HCT116 (cell line): ENCODE data around the gene SLC22A7. TPM values are rescaled to one million over a fixed set of nuclear protein-coding genes. Genes with fewer than 3 reads are reported as not detected.

Source experiments
- ATAC-seq: fragments of 200-7000 bp; cut with Tn5 transposase; 2 replicates; pipeline ENCODE4 v1.9.1; 2020; ENCODE audit warnings: mild to moderate bottlenecking, moderate library complexity
- BruUV-seq: library from RNA; stranded (reverse); fragments of 400-500 nt; replicated peaks from 2 replicates; lab custom pipeline; 2021; lab: Mats Ljungman, UMichigan
- CTCF ChIA-PET: fragments of 300-600 bp; sonication (Branson Sonifier 250); formaldehyde crosslinking; loops from one replicate; lab custom pipeline; 2021; ENCODE audit warnings: antibody characterized with exemption; lab: Charles Lee
- POLR2A ChIA-PET: fragments of 300-600, 350-600 bp; sonication (Branson Sonifier 250); formaldehyde crosslinking; loops from one replicate; lab custom pipeline; 2021; ENCODE audit warnings: antibody characterized with exemption; lab: Charles Lee
- RAD21 ChIA-PET, 2 experiments: fragments of 300-600 bp; sonication (Branson Sonifier 250); formaldehyde crosslinking; loops; one replicate each; lab custom pipeline; 2023; ENCODE audit warnings: low total read pairs in 2 of 2; ENCODE audit not compliant: uncharacterized antibody in 2 of 2, unreplicated experiment in 2 of 2, low non-redundant PET in 1 of 2; lab: Charles Lee
- DNase-seq: peaks from one replicate; pipeline ENCODE4 v3.0.0-alpha.2; 2010; ENCODE audit warnings: low read depth, low spot score
- H2AFZ ChIP-seq: fragments of 200-600 bp; shearing (Covaris generic), sonication (generic); 2 replicates; pipeline ENCODE4 v1.6.1; 2017; ENCODE audit warnings: low read depth, mixed run types, mixed read lengths, antibody characterized with exemption, low read length; ENCODE audit not compliant: poor library complexity, severe bottlenecking
- H3K27ac ChIP-seq: 2 replicates; pipeline ENCODE4 v1.5.1; 2012; ENCODE audit warnings: low read depth, low read length
- H3K27me3 ChIP-seq: fragments of 200-600 bp; sonication (generic); 2 replicates; pipeline ENCODE4 v1.6.1; 2016; ENCODE audit warnings: mixed run types, low read length, mixed read lengths; ENCODE audit not compliant: insufficient read depth
- H3K36me3 ChIP-seq, 2 experiments: fragments of 200-500 bp in 1 of 2; fragments of 200-600 bp in 1 of 2; sonication (Bioruptor generic) in 1 of 2; sonication (generic) in 1 of 2; 2 replicates each; pipeline versions ENCODE4 v1.5.1 to v1.6.1; 2014 to 2016; ENCODE audit warnings: low read length in 2 of 2, inconsistent platforms in 1 of 2, mixed read lengths in 1 of 2, mixed run types in 1 of 2; ENCODE audit not compliant: insufficient read depth in 2 of 2, control insufficient read depth in 1 of 2
- H3K4me1 ChIP-seq, 2 experiments: fragments of 200-600 bp in 1 of 2; sonication (generic) in 1 of 2; 2 replicates each; pipeline versions ENCODE4 v1.5.1 to v1.6.1; 2012 to 2017; ENCODE audit warnings: low read length in 2 of 2, inconsistent platforms in 1 of 2, mild to moderate bottlenecking in 1 of 2, mixed read lengths in 1 of 2, mixed run types in 1 of 2, moderate library complexity in 1 of 2; ENCODE audit not compliant: insufficient read depth in 2 of 2, control insufficient read depth in 1 of 2
- H3K4me2 ChIP-seq: fragments of 200-600 bp; sonication (generic); 2 replicates; pipeline ENCODE4 v1.6.1; 2017; ENCODE audit warnings: mixed run types, low read length, mixed read lengths
- H3K4me3 ChIP-seq, 2 experiments: fragments of 200-600 bp in 1 of 2; sonication (generic) in 1 of 2; replicated peaks in 1 of 2; 2 replicates each; pipeline ENCODE4 v1.5.1; 2011 to 2016; ENCODE audit warnings: low read length in 2 of 2, control low read depth in 1 of 2, low read depth in 1 of 2, mild to moderate bottlenecking in 1 of 2, mixed read lengths in 1 of 2, mixed run types in 1 of 2
- H3K79me2 ChIP-seq: fragments of 200-600 bp; sonication (generic); 2 replicates; pipeline ENCODE4 v1.6.1; 2017; ENCODE audit warnings: mild to moderate bottlenecking, mixed run types, low read length, moderate library complexity, mixed read lengths; ENCODE audit not compliant: insufficient read depth
- H3K9ac ChIP-seq: fragments of 200-600 bp; sonication (generic); 2 replicates; pipeline ENCODE4 v1.6.1; 2016; ENCODE audit warnings: low read length, mixed read lengths
- H3K9me2 ChIP-seq: fragments of 200-600 bp; sonication (generic), shearing (Covaris generic); 2 replicates; pipeline ENCODE4 v1.6.1; 2017; ENCODE audit warnings: mixed run types, mild to moderate bottlenecking, moderate library complexity; ENCODE audit not compliant: insufficient read depth
- H3K9me3 ChIP-seq, 2 experiments: fragments of 200-500 bp in 1 of 2; fragments of 200-600 bp in 1 of 2; sonication (Bioruptor generic) in 1 of 2; sonication (generic) in 1 of 2; 2 replicates each; pipeline ENCODE4 v1.6.1; 2014 to 2017; ENCODE audit warnings: low read length in 2 of 2, mixed read lengths in 2 of 2, inconsistent platforms in 1 of 2, low read depth in 1 of 2, mild to moderate bottlenecking in 1 of 2, mixed run types in 1 of 2, moderate library complexity in 1 of 2; ENCODE audit not compliant: control insufficient read depth in 1 of 2, insufficient read depth in 1 of 2
- H4K20me1 ChIP-seq: fragments of 200-600 bp; sonication (generic), shearing (Covaris generic); 2 replicates; pipeline ENCODE4 v1.6.1; 2017; ENCODE audit warnings: mixed run types, mild to moderate bottlenecking, moderate library complexity; ENCODE audit not compliant: insufficient read depth
- ATF3 ChIP-seq: IDR thresholded peaks from 2 replicates; pipeline ENCODE4 v1.6.1; 2012
- EZH2 ChIP-seq: fragments of 200-600 bp; sonication (generic); IDR thresholded peaks from 2 replicates; pipeline ENCODE4 v1.6.1; 2017; ENCODE audit warnings: antibody characterized with exemption, mixed run types
- POLR2A ChIP-seq: IDR thresholded peaks from 2 replicates; pipeline ENCODE4 v1.7.0; 2011; ENCODE audit warnings: borderline replicate concordance; ENCODE audit not compliant: insufficient read depth, insufficient read length; ENCODE audit errors: extremely low read depth
- RAD21 ChIP-seq: IDR thresholded peaks from 2 replicates; pipeline ENCODE4 v1.6.1; 2012; ENCODE audit warnings: low read depth, mild to moderate bottlenecking
- SP1 ChIP-seq: IDR thresholded peaks from 2 replicates; pipeline ENCODE4 v1.6.1; 2012; ENCODE audit warnings: low read depth
- SRF ChIP-seq: IDR thresholded peaks from 2 replicates; pipeline ENCODE4 v1.6.1; 2012; ENCODE audit warnings: low read depth
- ZNF274 ChIP-seq: fragments of 200-500 bp; sonication (Bioruptor generic); IDR thresholded peaks from 2 replicates; pipeline ENCODE4 v1.6.1; 2014; ENCODE audit warnings: mild to moderate bottlenecking, low read depth, low read length, inconsistent platforms
- intact Hi-C: fragments of 100-400 bp; cut with micrococcal nuclease; formaldehyde crosslinking; loops from 2 replicates; pipeline ENCODE4 v1.10.0; 2022
- total RNA-seq: library from RNA; stranded (reverse); gene quantifications from one replicate; pipeline ENCODE4 v1.2.1, GENCODE V29; 2021; ENCODE audit not compliant: unreplicated experiment

SLC22A7 gene
- total RNA-seq, 1 experiment from 2014 or later: not detected

GRCh38 chr6:43264599-43265145 is 33.4 kb upstream of the SLC22A7 start:
- Histone ChIP-seq H3K27ac (no peak overlapping the region), H3K9ac (no peak overlapping the region), H2AFZ (no peak overlapping the region), H3K4me1 (no peaks in the 10 kb centered on the region), H3K9me2 (no peaks in the 10 kb centered on the region), H3K4me3 (no peak overlapping the region), H3K79me2 (no peaks in the 10 kb centered on the region), H3K9me3 (no peaks in the 10 kb centered on the region), H3K4me2 (no peak overlapping the region), H3K36me3 (no peaks in the 10 kb centered on the region), H3K27me3 (no peaks in the 10 kb centered on the region), H4K20me1 (no peaks in the 10 kb centered on the region)
- RAD21 ChIA-PET: no interaction called here
- CTCF ChIA-PET: interaction anchor here (1.7 to 3.8 kb wide), 4 partner anchors 35 to 242 kb away, joined by 4 to 23 read pairs (median 12); partner anchors contain the start of gene DNPH1
- intact Hi-C loops: no loop called here
- POLR2A ChIA-PET: no interaction called here
- no peak for ATAC-seq
- no TSS peak for BruUV-seq
- TF ChIP-seq RAD21 (no peak), ATF3 (no peak), EZH2 (no peak), SRF (no peak), SP1 (no peak), POLR2A (no peak)
- no peak for DNase-seq

GRCh38 chr6:43265564-43265963 is 32.5 kb upstream of the SLC22A7 start:
- POLR2A ChIA-PET: no interaction called here
- no peaks in the 10 kb centered on the region for H3K9me3 ChIP-seq
- RAD21 ChIA-PET: no interaction called here
- H3K79me2 ChIP-seq: no peaks in the 10 kb centered on the region
- intact Hi-C loops: no loop called here
- H3K36me3 ChIP-seq: no peaks in the 10 kb centered on the region
- no peak overlapping the region for H3K9ac ChIP-seq
- no peak overlapping the region for H3K4me2 ChIP-seq
- no peaks in the 10 kb centered on the region for H3K4me1 ChIP-seq
- no peak overlapping the region for H3K27ac ChIP-seq
- no peaks in the 10 kb centered on the region for H3K9me2 ChIP-seq
- CTCF ChIA-PET: interaction anchor here (1.6 to 1.7 kb wide), 2 partner anchors 69 to 241 kb away, joined by 4 read pairs; no protein-coding TSS in a partner anchor
- TF ChIP-seq RAD21: peak; percentile 22; the same call in 1 of the 2 replicates
- no peak for TF ChIP-seq ZNF274
- H3K27me3 ChIP-seq: no peaks in the 10 kb centered on the region
- no peaks in the 10 kb centered on the region for H4K20me1 ChIP-seq
- DNase-seq (no peak), ATAC-seq (no peak)
- H3K4me3 ChIP-seq: no peak overlapping the region
- no TSS peak for BruUV-seq
- H2AFZ ChIP-seq: no peak overlapping the region
